Osteoblast (primary cell): Measurements from ENCODE around the gene RDH12. TPM values are rescaled to one million over a fixed set of nuclear protein-coding genes. Genes with fewer than 3 reads are reported as not detected.

Source experiments
- DNase-seq: peaks from one replicate; pipeline ENCODE4 v3.0.0; 2011; ENCODE audit warnings: low spot score, mixed read lengths; ENCODE audit not compliant: insufficient read length; ENCODE audit errors: missing footprints
- H2AFZ ChIP-seq: 2 replicates; pipeline ENCODE4 v1.6.0; 2011; ENCODE audit warnings: mild to moderate bottlenecking, low read length
- H3K27ac ChIP-seq: 2 replicates; pipeline ENCODE4 v1.5.1; 2011; ENCODE audit warnings: mild to moderate bottlenecking, low read depth, low read length, moderate library complexity
- H3K27me3 ChIP-seq: 2 replicates; pipeline ENCODE4 v1.6.0; 2012; ENCODE audit warnings: mild to moderate bottlenecking, control low read depth, inconsistent platforms, low read length, moderate library complexity; ENCODE audit not compliant: insufficient read depth
- H3K36me3 ChIP-seq: 2 replicates; pipeline ENCODE4 v1.5.1; 2011; ENCODE audit warnings: mild to moderate bottlenecking, low read length, control low read depth, moderate library complexity; ENCODE audit not compliant: insufficient read depth
- H3K4me1 ChIP-seq: 2 replicates; pipeline ENCODE4 v1.5.1; 2011; ENCODE audit warnings: mild to moderate bottlenecking, low read length, control low read depth, moderate library complexity; ENCODE audit not compliant: insufficient read depth
- H3K4me2 ChIP-seq: 2 replicates; pipeline ENCODE4 v1.6.0; 2011; ENCODE audit warnings: mild to moderate bottlenecking, low read length; ENCODE audit not compliant: insufficient read depth
- H3K4me3 ChIP-seq: fragments of 200-600 bp; sonication (generic); 3 replicates; pipeline ENCODE4 v1.5.1; 2012; ENCODE audit warnings: mild to moderate bottlenecking, low read length, inconsistent platforms; ENCODE audit not compliant: insufficient read depth
- H3K79me2 ChIP-seq: 2 replicates; pipeline ENCODE4 v1.6.0; 2012; ENCODE audit warnings: mild to moderate bottlenecking, low read length, control low read depth, inconsistent platforms; ENCODE audit not compliant: insufficient read depth
- H3K9me3 ChIP-seq: 2 replicates; pipeline ENCODE4 v1.5.1; 2011; ENCODE audit warnings: low read depth, low read length, control low read depth
- H4K20me1 ChIP-seq: 2 replicates; pipeline ENCODE4 v1.6.0; 2012; ENCODE audit warnings: mild to moderate bottlenecking, low read length, control low read depth; ENCODE audit not compliant: insufficient read depth
- total RNA-seq: library from RNA; depleted of rRNA; stranded (reverse); fragments of >200 nt; gene quantifications from 2 replicates; pipeline ENCODE4 v1.2.3, GENCODE V29; 2012
- TF ChIP-seq, protein P1 (sequence below): IDR thresholded peaks from 2 replicates; pipeline ENCODE4 v1.5.1; 2011; ENCODE audit warnings: mild to moderate bottlenecking, low read depth, low read length, moderate library complexity; ENCODE audit errors: extremely low read depth

Gene RDH12
- total RNA-seq, 1 donor: not detected

DNA sequence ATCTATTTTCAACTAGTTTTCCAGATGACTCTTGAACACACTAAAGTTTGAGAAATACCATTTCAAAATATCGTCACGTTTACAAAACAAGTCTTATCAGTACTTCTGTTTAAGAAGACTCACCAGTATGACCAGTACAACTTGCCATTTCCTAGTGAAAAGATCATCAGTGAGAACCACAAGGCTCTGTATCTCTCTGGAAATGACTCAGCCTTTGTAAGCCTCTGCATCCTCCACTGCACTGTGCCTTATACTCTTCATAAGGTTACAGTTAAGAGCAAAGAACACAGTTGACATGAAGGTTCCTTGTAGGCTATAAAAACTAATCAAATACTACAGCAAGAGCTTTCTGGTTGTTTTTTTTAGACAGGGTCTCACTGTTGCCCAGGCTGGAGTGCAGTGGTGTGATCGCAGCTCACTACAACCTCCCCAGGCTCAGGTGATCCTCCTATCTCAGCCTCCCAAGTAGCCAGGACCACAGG, 21.5 kb upstream of the RDH12 start:
- Histone ChIP-seq H2AFZ (no peak overlapping the region), H3K36me3 (peaks cover 34% of the 10 kb centered on the region), H3K27ac (peak overlapping the region; percentile 72), H3K4me3 (no peak overlapping the region), H3K4me2 (peak overlapping the region; percentile 23), H3K79me2 (peaks cover 36% of the 10 kb centered on the region), H3K9me3 (no peaks in the 10 kb centered on the region), H3K27me3 (no peaks in the 10 kb centered on the region), H4K20me1 (peaks cover 14% of the 10 kb centered on the region), H3K4me1 (peaks cover 10% of the 10 kb centered on the region)
- DNase-seq: peak; percentile 96
- TF ChIP-seq, protein P1, sequence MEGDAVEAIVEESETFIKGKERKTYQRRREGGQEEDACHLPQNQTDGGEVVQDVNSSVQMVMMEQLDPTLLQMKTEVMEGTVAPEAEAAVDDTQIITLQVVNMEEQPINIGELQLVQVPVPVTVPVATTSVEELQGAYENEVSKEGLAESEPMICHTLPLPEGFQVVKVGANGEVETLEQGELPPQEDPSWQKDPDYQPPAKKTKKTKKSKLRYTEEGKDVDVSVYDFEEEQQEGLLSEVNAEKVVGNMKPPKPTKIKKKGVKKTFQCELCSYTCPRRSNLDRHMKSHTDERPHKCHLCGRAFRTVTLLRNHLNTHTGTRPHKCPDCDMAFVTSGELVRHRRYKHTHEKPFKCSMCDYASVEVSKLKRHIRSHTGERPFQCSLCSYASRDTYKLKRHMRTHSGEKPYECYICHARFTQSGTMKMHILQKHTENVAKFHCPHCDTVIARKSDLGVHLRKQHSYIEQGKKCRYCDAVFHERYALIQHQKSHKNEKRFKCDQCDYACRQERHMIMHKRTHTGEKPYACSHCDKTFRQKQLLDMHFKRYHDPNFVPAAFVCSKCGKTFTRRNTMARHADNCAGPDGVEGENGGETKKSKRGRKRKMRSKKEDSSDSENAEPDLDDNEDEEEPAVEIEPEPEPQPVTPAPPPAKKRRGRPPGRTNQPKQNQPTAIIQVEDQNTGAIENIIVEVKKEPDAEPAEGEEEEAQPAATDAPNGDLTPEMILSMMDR: no peak

DNA sequence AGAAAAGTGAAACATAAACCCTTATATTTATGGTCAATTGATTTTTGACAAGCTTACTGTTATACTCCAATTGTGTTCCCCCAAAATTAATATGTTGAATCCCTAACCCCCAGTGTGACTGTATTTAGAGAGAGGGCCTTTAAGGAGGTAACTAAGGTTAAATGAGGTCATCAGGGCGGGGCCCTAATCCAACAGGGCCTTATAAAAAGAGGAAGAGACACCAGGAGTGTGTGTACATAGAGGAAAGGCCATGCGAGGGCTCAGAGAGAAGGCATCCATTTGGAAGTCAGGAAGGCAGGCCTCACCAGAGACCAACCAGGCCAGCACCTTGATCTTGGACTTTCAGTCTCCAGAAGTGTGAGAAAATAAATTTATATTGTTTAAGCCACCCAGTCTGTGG, 20.7 kb upstream of the RDH12 start:
- Histone ChIP-seq H3K4me3 (no peak overlapping the region), H4K20me1 (peaks cover 14% of the 10 kb centered on the region), H2AFZ (no peak overlapping the region), H3K4me1 (peaks cover 10% of the 10 kb centered on the region), H3K36me3 (peaks cover 42% of the 10 kb centered on the region), H3K9me3 (no peaks in the 10 kb centered on the region), H3K4me2 (no peak overlapping the region), H3K79me2 (peaks cover 33% of the 10 kb centered on the region), H3K27ac (no peak overlapping the region), H3K27me3 (no peaks in the 10 kb centered on the region)
- DNase-seq: no peak
- TF ChIP-seq, protein P1: no peak

DNA sequence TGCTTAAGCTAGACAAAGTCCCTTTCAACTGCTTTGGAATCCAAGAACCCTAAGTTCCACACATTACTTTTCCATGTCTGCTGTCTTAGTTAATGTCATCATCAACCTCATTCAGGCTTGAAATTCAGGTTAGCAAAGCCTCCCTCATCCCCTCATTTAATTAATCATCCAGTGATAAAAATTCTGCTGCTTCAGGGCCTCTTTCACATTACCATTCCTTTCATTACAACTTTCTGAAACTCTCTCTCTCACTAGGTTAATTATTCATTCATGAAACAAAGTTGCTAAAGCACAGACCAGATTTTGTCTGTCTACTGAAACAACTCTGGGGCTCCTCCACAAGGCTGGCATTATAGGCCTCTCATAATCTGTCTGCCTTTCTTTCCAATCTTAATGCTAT, 17.8 kb upstream of the RDH12 start:
- Histone ChIP-seq H3K4me2 (no peak overlapping the region), H3K27me3 (no peaks in the 10 kb centered on the region), H3K27ac (no peak overlapping the region), H3K79me2 (peaks cover 24% of the 10 kb centered on the region), H2AFZ (no peak overlapping the region), H3K36me3 (peaks cover 39% of the 10 kb centered on the region), H4K20me1 (peaks cover 13% of the 10 kb centered on the region), H3K4me1 (peaks cover 10% of the 10 kb centered on the region), H3K4me3 (no peak overlapping the region), H3K9me3 (no peaks in the 10 kb centered on the region)
- TF ChIP-seq, protein P1: no peak
- no peak for DNase-seq

DNA sequence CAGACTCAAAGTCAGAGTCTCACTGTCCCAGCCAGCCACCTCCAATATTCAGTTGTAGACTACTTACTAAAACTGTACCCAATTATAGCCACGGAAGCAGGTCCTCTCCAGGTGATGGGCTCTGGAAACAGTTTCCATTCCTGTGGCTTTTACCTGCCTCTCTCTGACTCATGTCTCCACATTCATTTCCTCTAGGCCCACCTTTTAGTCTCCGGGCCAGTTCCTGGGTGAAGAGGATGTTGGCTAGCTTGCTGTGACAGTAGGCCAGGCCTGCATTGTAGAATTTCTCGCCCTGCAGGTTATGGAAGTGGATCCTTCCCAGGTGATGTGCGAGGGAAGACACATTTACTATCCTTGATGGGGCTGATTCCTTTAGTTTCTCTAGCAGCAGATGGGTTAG, 11.7 kb upstream of the RDH12 start:
- peak; percentile 3 for DNase-seq
- Histone ChIP-seq H3K27me3 (no peaks in the 10 kb centered on the region), H4K20me1 (peaks cover 7% of the 10 kb centered on the region), H3K4me1 (peaks cover 16% of the 10 kb centered on the region), H2AFZ (no peak overlapping the region), H3K79me2 (peaks cover 58% of the 10 kb centered on the region), H3K27ac (no peak overlapping the region), H3K9me3 (no peaks in the 10 kb centered on the region), H3K4me3 (no peak overlapping the region), H3K36me3 (peaks cover 58% of the 10 kb centered on the region), H3K4me2 (no peak overlapping the region)
- TF ChIP-seq, protein P1: no peak
